ENCODE data around the gene PHPT1.
"Not testable (repeated sequence)": the region's sequence is repeated elsewhere in the genome, so short reads cannot be mapped to it uniquely, and the experiment has no call there.

The PHPT1 gene

DNA sequence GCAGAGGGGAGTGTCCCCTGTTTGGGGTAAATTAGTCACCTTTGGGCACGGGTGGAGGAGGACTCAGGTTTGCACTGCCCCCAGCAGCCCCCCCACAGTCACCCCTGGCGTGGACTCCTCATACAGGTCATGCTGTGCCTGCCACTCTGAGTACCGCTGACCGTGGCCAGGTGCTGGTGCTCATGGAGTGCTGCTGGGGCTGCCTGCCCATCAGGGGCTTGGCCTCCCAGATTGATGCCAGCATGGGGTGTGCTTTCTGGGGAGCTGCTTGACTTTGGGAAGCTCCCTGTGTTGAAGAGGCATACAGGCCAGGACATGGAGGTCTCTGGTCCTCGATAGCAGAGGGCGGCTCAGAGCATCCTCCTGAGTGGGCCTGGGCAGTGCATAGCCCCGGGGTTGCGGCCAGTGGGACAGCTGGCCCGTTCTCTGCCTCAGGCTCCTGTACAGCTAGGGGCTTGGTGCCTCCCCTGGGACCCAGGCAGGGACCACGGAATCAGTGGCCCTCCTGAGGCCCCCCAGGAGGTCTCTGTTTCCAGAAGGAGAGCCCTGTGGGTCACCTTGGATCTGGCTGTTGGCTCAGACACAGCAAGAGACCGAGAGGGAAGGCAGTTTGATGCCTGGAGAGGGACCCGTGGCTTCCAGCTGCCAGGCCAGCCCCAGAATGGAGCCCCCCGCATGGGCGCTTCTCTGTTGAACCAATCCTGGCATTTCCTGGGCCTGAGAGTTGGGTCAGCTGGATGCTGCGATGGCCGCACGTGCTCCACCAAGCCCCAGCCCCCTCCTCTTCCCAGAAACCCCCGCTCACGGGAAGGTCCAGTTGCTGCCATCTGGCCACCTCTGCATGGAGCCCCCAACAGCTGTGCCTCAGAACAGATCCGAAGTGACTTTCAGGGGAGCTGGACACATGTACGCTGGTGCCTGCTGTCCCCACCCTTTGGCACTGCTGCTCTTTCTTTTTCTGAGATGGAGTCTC lies 13.0 kb upstream of the PHPT1 start:
- in situ Hi-C loops (cut with HindIII; ENCODE audit: low sequenced_read_pairs) = no loop called here

DNA sequence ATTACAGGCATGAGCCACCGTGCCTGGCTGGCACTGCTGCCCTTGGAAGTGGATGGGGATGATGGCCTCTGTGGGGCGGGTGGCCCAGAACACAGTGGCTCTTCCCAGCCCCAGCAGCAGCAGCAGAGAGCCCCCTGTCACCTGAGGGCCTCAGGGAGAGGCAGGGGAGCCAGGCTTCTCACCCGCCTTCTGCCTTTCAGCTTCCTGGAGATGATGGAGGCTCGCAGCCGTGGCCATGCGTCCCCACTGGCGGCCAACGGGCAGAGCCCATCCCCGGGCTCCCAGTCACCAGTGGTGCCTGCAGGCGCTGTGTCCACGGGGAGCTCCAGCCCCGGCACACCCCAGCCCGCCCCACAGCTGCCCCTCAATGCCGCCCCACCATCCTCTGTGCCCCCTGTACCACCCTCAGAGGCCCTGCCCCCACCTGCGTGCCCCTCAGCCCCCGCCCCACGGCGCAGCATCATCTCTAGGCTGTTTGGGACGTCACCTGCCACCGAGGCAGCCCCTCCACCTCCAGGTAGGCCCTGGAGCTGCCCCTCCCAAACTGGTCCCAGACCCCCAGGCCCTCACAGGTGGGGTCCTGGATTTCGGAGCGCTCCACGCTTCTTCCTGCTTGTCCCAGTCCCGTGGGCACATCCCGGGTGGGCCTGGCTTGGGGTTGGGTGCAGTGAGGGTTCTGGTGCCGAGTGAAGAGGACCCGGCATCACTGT lies 11.9 kb upstream of the PHPT1 start:
- in situ Hi-C loops (cut with HindIII; ENCODE audit: low sequenced_read_pairs) = no loop called here

DNA sequence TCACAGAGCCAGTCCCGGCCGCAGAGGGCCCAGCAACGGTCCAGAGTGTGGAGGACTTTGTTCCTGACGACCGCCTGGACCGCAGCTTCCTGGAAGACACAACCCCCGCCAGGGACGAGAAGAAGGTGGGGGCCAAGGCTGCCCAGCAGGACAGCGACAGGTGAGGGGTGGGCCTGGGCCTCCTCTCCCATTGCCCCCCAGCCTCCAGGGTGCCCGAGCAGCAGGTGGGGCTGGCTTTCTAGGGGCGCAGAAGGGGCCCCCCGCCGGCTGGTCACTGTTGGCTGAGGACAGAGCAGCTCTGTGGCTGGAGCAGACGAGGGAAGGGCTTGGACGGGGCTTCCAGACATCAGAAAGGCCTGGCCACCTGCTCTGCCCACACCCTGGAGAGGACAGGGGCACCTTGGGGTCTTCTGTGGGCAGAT lies 11.3 kb upstream of the PHPT1 start:
- in situ Hi-C loops (cut with HindIII; ENCODE audit: low sequenced_read_pairs) = not testable (repeated sequence)

DNA sequence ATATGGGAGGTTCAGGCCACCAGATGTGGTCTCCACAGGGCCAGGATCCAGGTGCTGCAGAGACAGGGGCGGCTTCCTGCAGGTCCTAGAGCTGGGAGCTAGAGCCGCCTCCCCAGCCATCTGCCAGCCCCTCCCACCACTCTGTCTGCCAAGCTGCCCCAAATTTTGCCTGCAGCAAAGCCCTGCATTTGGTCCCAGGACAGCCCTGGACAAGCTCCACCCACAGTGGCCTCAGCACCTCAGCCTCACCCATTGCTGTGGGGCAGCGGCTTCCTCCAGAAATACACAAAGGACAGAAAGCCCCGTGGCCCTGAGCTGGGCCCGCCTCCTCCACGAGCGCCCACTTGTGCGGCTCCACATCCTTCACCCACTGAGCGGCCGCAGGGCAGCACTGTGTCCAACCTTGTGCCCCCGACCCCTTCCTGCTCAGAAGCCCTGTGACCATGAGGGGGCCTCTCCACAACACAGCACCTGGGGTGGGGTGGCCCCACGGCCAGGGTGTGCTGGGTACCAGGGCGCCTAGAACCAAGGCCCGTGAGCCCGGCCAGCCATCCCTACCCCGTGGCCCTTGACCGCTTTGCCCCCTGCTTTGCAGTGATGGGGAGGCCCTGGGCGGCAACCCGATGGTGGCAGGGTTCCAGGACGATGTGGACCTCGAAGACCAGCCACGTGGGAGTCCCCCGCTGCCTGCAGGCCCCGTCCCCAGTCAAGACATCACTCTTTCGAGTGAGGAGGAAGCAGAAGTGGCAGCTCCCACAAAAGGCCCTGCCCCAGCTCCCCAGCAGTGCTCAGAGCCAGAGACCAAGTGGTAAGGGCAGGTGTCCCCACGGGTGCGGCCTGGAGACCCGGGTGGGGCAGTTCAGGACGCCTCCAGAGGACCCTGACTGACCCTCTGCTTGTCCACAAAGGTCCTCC lies 10.6 kb upstream of the PHPT1 start:
- in situ Hi-C loops (cut with HindIII; ENCODE audit: low sequenced_read_pairs) = no loop called here

GRCh38 chr9:136839229-136840139 lies 9.7 kb upstream of the PHPT1 start:
- in situ Hi-C loops (cut with HindIII; ENCODE audit: low sequenced_read_pairs) = loop anchor here (5.0 kb wide), 2 partner anchors 32 to 88 kb away; partner anchors contain the start of gene RABL6

DNA sequence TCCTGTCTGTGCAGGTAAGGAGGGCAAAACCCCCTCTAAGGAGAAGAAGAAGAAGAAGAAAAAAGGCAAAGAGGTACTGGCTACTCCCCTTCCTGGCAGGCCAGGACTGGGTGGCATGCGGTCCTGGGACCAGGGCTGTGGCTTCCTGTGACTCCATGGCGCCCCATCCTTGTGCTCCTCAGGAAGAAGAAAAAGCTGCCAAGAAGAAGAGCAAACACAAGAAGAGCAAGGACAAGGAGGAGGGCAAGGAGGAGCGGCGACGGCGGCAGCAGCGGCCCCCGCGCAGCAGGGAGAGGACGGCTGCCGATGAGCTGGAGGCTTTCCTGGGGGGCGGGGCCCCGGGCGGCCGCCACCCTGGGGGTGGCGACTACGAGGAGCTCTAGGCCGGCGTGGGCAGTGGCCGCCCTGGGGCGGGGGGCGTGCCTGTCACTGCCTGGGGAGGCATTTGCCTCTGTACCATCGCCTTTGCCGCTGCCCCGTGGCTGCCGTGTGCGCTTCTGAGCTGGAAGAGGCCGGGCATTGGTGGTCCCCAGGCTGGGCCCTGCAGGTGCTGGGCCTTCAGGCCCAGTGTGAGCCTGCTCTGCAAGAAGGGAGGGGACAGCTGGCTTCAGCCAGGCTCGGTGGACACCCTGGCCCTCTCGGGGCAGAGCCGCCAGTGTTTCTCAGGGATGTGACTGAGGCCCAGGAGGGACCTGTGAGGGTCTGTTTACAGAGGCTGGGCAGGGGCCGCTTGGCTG lies 8.9 kb upstream of the PHPT1 start:
- in situ Hi-C loops (cut with HindIII; ENCODE audit: low sequenced_read_pairs) = loop anchor here (5.0 kb wide), 2 partner anchors 33 to 87 kb away; partner anchors contain the start of gene RABL6

DNA sequence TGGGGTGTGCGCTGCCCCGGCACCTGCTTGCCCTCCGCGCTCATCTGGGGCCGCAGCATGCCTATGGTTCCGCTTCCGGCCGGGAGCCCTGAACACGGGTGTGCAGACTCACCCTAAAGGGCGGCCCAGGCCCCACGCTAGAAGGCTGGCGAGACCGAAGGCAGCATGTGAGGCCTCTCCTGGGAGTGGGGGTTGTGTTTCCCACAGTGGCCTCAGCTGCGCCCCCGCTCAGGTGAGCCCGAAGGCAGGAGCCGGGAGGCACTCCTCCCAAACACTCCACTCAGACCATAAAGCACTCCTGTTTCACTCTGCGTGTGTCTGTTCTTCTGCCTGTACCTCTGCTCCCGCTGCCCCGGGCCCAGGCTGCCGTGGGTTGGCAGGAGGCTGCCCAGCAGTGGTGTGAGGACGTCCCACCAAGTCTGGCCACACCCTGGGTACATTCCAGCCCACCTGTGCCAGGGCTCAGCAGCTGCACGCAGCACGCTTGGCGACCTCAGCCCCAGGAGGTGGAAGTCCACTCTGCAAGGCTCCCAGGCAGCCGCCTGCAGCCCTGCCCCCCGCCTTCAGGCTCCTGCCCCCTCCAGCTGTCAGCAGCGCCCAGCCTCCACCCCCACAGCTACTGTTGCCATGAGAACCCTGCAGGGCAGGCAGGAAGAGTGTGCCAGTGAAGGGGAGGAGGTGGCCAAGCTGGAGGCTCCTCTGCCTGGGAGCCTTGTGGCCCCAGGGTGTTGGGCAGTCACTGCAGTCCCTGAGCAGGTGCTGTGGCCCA lies 8.1 kb upstream of the PHPT1 start:
- in situ Hi-C loops (cut with HindIII; ENCODE audit: low sequenced_read_pairs) = loop anchor here (5.0 kb wide), 2 partner anchors 34 to 86 kb away; partner anchors contain the start of gene RABL6

- in situ Hi-C loops (cut with HindIII; ENCODE audit: low sequenced_read_pairs) = loop anchor here (5.0 kb wide), 2 partner anchors 35 to 85 kb away; partner anchors contain the start of gene RABL6
Measured at GRCh38 chr9:136841646-136842379, 7.4 kb upstream of the PHPT1 start.

GRCh38 chr9:136842380-136842948 lies 6.7 kb upstream of the PHPT1 start, which contains the start of gene AJM1:
AJM1 (plus strand) TSS chr9:136842478; CDS start chr9:136844415, 1,937 bp downstream.
- in situ Hi-C loops (cut with HindIII; ENCODE audit: low sequenced_read_pairs) = loop anchor here (5.0 kb wide), 2 partner anchors 35 to 85 kb away; partner anchors contain the start of gene RABL6

DNA sequence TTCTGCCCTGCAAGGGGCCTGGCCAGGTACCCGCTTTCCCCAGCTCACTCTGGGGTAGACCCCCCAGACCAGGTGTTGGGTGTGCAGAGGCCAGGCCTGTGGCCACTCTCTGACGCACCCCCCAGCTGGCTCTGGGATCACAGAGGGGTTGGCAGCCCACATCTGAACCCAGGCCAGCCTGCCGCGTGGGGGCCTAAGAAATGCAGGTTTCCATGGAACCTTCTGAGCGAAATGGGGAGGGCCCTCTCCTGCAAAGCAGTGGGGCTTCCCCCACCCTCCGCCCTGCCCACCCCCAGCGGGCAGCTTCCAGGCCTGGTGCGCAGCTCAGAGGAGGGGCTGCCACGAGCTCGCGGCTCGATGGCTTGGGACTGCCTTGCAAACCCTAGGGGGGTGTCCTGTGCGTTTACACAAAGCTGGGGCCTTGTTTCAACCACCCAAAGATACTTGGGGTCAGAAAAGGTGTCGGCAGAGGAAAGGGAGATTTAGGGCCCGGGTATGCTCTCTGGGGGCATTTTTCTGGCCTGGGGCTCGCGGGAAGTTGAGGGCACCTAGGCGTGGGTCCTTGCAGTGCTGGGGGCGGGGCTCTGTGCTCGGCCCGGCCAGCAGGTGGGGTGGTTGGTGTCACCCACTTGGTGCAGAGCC lies 5.9 kb upstream of the PHPT1 start:
- in situ Hi-C loops (cut with HindIII; ENCODE audit: low sequenced_read_pairs) = loop anchor here (5.0 kb wide), 2 partner anchors 36 to 84 kb away; partner anchors contain the start of gene RABL6

GRCh38 chr9:136843801-136844740 lies 5.1 kb upstream of the PHPT1 start:
- in situ Hi-C loops (cut with HindIII; ENCODE audit: low sequenced_read_pairs) = loop anchor here (5.0 kb wide), 2 partner anchors 37 to 83 kb away; partner anchors contain the start of gene RABL6

- in situ Hi-C loops (cut with HindIII; ENCODE audit: low sequenced_read_pairs) = loop anchor here (5.0 kb wide), 2 partner anchors 38 to 82 kb away; partner anchors contain the start of gene RABL6
Measured at GRCh38 chr9:136844761-136845464, 4.3 kb upstream of the PHPT1 start.

DNA sequence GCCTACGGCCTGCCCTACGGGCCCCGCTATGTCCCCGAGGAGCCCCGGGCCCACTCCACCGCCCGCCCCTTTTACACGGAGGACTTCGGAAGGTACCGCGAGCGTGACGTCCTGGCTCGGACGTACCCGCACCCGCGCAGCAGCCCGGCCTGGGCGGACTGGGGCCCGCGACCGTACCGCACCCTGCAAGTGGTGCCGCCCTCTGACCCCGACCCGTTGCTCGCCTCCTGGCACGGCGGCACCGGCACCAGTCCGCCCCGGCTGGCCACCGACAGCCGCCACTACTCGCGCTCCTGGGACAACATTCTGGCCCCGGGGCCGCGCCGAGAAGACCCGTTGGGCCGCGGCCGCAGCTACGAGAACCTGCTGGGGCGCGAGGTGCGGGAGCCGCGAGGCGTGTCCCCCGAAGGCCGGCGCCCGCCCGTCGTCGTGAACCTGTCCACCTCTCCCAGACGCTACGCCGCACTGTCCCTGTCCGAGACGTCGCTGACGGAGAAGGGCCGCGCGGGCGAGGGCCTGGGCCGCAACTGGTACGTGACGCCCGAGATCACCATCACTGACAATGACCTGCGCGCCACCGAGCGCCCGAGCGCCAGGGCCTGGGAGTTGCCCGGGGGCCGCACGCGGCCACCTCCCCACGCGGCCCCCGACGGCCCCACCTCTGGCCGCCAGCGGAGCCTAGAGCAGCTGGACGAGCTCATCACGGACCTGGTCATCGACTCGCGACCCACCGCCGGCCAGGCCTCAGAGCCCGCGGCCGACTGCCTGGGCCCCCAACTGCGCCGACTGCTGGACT lies 3.5 kb upstream of the PHPT1 start:
- in situ Hi-C loops (cut with HindIII; ENCODE audit: low sequenced_read_pairs) = no loop called here
